Measurements from ENCODE around the gene IL17RC.

IL17RC gene

DNA sequence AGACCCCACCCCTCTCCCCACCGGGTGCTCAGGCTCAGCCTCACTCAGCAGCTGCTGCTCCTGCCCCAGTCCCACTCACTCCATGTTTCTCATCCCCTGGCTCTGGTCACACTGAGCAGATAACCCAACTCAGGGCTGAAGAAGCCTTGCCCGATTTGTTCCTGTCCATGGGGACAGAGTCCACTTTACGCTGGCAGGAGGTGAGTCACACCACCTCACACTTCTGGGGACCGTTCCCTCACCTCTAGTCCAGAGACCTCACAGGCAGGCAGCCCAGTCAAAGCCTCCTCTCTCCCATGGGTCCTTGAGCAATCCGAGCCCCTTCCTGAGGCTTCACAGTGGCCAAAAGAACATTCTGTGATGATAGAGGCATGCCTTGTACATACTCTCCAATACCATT is 38.2 kb upstream of the IL17RC start:
- H3K27ac ChIP-seq = no peak overlapping the region
- TF ChIP-seq, protein P1, sequence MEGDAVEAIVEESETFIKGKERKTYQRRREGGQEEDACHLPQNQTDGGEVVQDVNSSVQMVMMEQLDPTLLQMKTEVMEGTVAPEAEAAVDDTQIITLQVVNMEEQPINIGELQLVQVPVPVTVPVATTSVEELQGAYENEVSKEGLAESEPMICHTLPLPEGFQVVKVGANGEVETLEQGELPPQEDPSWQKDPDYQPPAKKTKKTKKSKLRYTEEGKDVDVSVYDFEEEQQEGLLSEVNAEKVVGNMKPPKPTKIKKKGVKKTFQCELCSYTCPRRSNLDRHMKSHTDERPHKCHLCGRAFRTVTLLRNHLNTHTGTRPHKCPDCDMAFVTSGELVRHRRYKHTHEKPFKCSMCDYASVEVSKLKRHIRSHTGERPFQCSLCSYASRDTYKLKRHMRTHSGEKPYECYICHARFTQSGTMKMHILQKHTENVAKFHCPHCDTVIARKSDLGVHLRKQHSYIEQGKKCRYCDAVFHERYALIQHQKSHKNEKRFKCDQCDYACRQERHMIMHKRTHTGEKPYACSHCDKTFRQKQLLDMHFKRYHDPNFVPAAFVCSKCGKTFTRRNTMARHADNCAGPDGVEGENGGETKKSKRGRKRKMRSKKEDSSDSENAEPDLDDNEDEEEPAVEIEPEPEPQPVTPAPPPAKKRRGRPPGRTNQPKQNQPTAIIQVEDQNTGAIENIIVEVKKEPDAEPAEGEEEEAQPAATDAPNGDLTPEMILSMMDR (conservative IDR thresholded peaks at IDR 0.05) = no peak

DNA sequence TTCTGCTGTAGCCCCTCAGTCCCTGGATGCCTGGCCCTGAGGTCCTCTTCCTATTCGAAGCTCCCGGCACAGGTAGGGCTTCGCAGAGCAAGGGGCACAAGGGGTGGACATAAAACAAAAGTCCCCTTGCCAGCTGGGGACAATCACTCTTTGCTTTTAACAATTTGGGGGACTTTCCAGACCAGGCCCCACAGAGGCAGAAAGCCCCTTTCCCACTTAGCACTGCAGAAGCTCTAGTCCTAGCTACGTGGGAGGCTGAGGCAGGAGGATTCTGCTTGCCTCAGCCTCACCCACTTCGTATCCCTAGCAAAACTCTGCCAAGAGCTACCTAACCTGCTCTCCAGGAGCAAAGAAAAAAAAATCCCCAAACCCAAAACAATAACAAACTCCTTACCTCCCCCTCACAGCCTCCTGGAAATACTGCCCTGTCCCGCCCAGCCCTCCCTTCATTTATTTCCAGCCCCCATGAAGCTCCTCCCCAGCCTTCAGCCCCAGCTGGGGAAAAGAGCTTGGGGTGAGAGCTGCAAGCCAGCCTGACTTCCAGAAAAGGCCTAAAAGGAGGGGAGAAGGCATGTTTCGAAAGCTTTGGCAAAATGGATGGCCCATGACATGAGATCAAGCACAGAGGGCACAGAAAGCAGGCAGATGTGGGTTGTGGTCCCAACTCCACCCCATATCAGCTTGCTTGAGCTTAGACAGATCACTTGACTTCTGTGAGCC is 36.9 kb upstream of the IL17RC start, which contains the start of gene CIDEC:
TSS of gene CIDEC (minus strand) at position 424 of the 720 bp plus-strand sequence. CDS start 1,767 bp downstream, outside the sequence.
- no peak within 1 kb of the TSS for H3K27ac ChIP-seq
- TF ChIP-seq, protein P1 (conservative IDR thresholded peaks at IDR 0.05) = no peak

DNA sequence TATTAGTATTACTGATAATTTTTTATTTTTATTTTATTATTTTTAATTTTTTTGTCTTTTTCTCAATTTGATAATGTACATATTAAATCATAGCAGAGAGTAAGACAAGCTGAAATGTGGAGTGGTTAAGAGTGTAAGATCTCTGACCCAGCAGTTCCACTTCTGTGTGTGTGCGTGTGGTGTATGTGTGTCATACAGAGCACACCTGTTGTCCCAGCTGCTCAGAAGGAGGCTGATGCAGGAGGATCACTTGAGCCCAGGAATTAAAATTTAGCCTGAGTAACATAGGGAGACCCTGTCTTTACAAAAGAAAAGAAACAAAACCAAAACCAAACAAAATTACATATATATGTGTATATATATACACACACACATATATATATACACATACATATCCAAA is 35.5 kb upstream of the IL17RC start:
- TF ChIP-seq, protein P1 (conservative IDR thresholded peaks at IDR 0.05) = no peak
- no peak overlapping the region for H3K27ac ChIP-seq

DNA sequence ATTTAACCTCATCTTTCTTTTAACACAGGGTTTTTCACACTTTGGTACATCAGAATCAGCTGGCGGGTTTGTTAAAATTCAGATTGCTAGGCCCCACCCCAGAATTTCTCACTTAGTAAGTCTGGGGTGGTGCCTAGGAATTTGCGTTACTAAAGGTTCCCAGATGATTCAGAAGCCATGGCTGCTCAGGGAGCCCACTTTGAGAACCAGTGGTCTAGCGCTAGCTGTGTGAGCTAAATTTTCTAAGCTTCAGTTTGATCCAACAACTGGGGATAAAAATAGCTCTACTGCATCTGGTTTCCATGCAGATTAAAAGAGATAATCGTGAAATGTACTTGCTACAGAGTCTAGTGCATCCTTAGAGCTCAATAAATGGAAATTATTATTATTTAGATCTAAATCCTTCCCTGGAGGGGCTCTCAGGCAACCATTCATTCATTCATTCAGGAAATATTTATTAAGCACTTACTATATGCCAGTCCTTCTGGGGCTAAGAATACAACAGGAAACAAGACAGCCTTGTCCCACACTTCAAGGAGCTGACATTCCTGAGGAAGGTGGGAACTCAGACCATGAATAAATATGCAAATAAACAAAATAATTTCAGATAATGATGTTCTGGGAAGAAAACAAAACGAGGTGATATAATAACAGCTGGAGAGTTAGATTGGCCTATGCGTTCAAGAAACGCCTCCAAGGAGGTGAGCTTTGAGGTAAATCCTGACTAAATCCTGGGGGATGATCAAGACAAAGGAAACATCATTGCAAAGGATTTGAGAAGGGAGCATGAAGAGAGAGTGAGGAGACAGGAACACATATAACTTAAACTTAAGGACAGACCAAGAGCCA is 33.0 kb upstream of the IL17RC start:
- no peak overlapping the region for H3K27ac ChIP-seq
- TF ChIP-seq, protein P1 (conservative IDR thresholded peaks at IDR 0.05) = no peak

DNA sequence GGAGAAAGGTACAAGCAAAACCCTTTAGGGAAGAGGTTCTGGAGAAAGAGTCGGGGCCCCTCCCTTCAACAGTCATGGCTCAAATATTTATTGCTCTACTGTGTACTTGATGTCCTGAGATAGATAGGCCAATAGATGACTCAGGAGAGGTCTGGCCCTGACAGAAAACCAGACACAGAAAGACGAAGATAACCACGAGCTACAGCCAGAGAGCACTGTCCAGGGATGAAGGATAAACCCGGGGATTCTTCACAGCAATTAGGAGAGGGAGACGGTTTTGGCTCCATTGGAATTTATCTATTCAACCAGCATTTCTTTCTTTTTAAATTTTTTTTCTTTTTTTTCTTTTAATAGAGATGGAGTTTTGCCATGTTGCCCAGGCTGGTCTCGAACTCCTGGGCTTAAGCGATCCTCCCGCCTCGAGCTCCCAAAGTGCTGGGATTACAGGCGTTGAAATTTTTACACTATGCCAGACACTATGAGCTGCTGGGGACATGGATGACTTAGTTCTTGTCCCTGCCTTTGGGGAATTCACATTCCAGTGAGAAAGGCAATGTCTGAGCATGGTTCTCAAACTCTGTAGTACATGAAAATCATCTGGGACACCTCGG is 32.2 kb upstream of the IL17RC start:
- no peak overlapping the region for H3K27ac ChIP-seq
- TF ChIP-seq, protein P1 (conservative IDR thresholded peaks at IDR 0.05) = no peak

DNA sequence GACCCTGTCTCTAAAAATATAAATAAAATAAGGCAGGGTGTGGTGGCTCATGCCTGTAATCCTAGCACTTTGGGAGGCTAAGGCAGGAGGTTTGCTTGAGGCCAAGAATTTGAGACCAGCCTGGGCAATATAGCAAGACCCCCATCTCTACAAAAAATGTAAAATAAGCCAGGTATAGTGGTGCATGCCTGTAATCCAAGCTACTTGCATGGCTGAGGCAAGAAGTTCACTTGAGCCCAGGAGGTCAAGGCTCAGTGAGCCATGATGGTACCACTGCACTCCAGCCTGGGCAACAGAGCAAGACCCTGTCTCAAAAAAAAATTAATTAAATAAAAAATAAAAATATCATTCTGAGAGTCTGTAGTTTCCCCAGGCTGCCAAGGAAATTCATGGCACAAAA is 30.6 kb upstream of the IL17RC start:
- TF ChIP-seq, protein P1 (conservative IDR thresholded peaks at IDR 0.05) = no peak
- no peak overlapping the region for H3K27ac ChIP-seq

DNA sequence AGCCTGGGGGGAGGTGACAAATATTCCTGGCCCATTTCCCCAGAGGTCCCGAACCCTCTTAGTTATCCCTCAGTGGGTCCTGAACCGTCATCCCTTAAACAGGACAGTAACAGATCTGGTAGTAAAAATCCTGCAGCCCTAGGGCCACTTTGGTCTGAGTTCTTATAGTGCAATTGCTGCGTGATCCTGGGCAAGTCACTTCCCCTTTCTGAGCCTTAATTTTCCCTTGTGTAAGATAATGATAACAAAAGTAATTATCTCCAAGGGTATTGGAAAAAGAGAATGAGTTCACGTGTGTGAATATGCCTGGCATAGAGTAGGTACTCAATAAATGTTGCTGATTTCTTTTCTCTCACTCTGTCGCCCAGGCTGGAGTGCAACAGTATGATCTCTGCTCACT is 29.4 kb upstream of the IL17RC start:
- no peak overlapping the region for H3K27ac ChIP-seq
- TF ChIP-seq, protein P1 (conservative IDR thresholded peaks at IDR 0.05) = no peak
